ENCODE measurements around the gene TIA1. TPM values are rescaled to one million over a fixed set of nuclear protein-coding genes. Genes with fewer than 3 reads are reported as not detected.

The TIA1 gene
- total and polyA plus RNA-seq, 7 donors: 17.4 to 38.1 (median 26.1) TPM

DNA sequence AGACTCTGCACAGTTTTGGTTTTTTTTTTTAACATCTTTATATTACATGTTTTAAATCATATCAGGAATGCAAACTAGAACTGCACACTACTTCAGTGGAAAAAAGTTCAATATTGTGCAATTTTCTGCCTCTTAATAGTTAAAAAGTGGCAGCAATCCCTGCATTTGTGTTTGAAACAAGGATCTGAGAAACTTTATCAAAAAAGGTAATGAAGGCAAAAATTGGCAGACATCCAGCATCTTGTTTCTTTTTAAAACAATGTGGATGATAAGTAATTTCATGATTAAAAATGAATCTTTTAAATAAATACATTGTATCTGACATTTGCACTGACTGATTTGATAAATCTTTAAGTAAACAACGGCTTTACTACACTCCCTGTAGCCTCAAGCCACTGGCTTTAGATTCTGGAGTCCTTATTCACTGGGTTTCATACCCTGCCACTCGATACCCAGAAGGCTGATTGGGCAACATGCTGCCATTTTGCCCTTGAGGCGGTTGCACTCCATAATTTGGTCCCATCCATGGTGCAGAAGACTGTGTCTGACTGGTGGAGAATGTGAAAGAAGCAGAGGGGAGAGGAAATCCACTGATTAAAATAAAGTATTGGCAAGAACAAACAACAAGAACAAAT, 36.0 kb downstream of the TIA1 start:
- Histone ChIP-seq H3K27ac (no peak overlapping the region), H3K4me1 (no peaks in the 10 kb centered on the region), H3K27me3 (ENCODE audit: insufficient read depth in 3 of 3, low read length in 2 of 3) (no peaks in the 10 kb centered on the region), H3K36me3 (ENCODE audit: insufficient read depth in 1 of 2, low read depth in 1 of 2) (peaks cover 6 to 92% of the 10 kb centered on the region in 2 donors), H3K9me3 (no peaks in the 10 kb centered on the region), H3K4me3 (no peak overlapping the region)
- TF ChIP-seq, protein P1, sequence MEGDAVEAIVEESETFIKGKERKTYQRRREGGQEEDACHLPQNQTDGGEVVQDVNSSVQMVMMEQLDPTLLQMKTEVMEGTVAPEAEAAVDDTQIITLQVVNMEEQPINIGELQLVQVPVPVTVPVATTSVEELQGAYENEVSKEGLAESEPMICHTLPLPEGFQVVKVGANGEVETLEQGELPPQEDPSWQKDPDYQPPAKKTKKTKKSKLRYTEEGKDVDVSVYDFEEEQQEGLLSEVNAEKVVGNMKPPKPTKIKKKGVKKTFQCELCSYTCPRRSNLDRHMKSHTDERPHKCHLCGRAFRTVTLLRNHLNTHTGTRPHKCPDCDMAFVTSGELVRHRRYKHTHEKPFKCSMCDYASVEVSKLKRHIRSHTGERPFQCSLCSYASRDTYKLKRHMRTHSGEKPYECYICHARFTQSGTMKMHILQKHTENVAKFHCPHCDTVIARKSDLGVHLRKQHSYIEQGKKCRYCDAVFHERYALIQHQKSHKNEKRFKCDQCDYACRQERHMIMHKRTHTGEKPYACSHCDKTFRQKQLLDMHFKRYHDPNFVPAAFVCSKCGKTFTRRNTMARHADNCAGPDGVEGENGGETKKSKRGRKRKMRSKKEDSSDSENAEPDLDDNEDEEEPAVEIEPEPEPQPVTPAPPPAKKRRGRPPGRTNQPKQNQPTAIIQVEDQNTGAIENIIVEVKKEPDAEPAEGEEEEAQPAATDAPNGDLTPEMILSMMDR (IDR thresholded peaks at IDR 0.05): no peak
- ATAC-seq (peak in 3 of 4 donors; percentile 35 to 73 (median 65)), DNase-seq (no peak)
- 81 to 92% (median 83%) methylated on average over 3 of the region's 3 CpGs for WGBS, 3 donors
- intact Hi-C loops (cut with DNase I): no loop called here

DNA sequence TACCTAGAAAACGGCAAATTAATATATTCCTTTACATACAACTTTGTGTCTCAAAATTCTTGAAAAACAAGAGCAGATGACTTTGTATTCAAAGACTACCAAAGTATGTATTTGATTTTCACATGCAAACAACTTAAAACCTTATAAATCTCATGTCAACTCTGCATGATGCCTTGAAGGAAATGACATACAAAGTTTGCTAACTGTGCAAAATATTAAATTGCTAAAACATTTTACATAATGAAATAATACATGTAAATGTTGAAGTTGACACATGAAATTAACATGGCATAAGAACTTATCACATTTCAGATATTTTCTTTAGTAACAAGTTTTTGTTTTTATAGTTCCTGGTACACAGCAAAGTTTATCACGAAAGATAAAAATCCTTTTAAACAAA, 36.8 kb downstream of the TIA1 start:
- DNase-seq (no peak), ATAC-seq (no peak)
- Histone ChIP-seq H3K4me1 (no peaks in the 10 kb centered on the region), H3K4me3 (no peak overlapping the region), H3K36me3 (ENCODE audit: insufficient read depth in 1 of 2, low read depth in 1 of 2) (peaks cover 6 to 84% of the 10 kb centered on the region in 2 donors), H3K27ac (no peak overlapping the region), H3K9me3 (no peaks in the 10 kb centered on the region), H3K27me3 (ENCODE audit: insufficient read depth in 3 of 3, low read length in 2 of 3) (no peaks in the 10 kb centered on the region)
- WGBS, 3 donors: 75 to 85% (median 82%) methylated on average over 2 of the region's 2 CpGs
- TF ChIP-seq, protein P1 (IDR thresholded peaks at IDR 0.05): no peak
- intact Hi-C loops (cut with DNase I): no loop called here

DNA sequence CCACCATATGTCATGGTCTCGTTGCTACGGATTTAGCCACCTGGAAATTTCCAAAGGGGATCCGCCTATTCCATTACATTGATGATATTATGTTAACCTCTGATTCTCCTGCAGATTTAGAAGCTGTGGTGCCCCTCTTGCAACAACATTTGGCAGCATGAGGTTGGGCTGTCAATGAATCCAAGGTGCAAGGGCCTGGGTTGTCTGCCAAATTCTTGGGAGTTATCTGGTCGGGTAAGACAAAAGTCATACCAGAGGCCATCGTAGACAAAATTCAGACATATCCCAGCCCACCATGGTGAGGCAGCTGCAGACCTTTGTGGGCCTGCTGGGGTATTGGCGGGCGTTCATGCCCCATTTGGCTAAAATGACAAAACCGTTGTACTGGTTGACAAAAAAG, 44.0 kb downstream of the TIA1 start:
- 73 to 77% (median 77%) methylated on average over 8 of the region's 8 CpGs for WGBS, 3 donors
- intact Hi-C loops (cut with DNase I): no loop called here
- H3K36me3 ChIP-seq (ENCODE audit: insufficient read depth in 1 of 2, low read depth in 1 of 2): peaks cover 0 to 18% of the 10 kb centered on the region in 2 donors
- no peaks in the 10 kb centered on the region for H3K27me3 ChIP-seq (ENCODE audit: insufficient read depth in 3 of 3, low read length in 2 of 3)
- no peak overlapping the region for H3K4me3 ChIP-seq
- TF ChIP-seq, protein P1 (IDR thresholded peaks at IDR 0.05): no peak
- DNase-seq: no peak
- no peak overlapping the region for H3K27ac ChIP-seq
- no peaks in the 10 kb centered on the region for H3K9me3 ChIP-seq
- no peaks in the 10 kb centered on the region for H3K4me1 ChIP-seq
- no peak for ATAC-seq

DNA sequence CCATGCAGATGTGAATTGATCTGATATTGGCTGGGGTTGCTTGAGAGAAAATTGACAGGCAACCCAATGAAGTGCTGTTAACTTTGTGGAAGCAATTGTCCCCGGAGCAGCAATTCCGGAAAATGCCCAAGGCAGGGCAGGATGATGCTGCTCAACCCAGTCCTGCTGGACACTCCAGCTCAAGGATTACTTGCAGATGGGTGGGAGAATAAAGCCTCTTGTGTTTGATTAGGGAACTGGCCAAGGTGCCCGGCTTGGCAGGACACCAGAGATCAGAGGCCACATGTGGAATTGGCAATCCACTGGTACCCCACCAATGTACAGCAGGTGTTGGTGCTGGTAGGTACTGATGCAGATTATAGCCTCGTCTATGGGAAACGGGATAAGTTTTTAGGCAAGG, 45.3 kb downstream of the TIA1 start:
- Histone ChIP-seq H3K27me3 (ENCODE audit: insufficient read depth in 3 of 3, low read length in 2 of 3) (no peaks in the 10 kb centered on the region), H3K9me3 (no peaks in the 10 kb centered on the region), H3K27ac (no peak overlapping the region), H3K36me3 (ENCODE audit: insufficient read depth in 1 of 2, low read depth in 1 of 2) (peaks cover 0 to 4% of the 10 kb centered on the region in 2 donors), H3K4me1 (no peaks in the 10 kb centered on the region), H3K4me3 (no peak overlapping the region)
- peak in 1 of 4 donors; percentile 27 for ATAC-seq
- TF ChIP-seq, protein P1 (IDR thresholded peaks at IDR 0.05): no peak
- intact Hi-C loops (cut with DNase I): no loop called here
- DNase-seq: no peak
- 67 to 79% (median 69%) methylated on average over 5 of the region's 5 CpGs for WGBS, 3 donors
